NCI-H1930 (cell line): ENCODE measurements around the gene SLC25A25.
"Not testable (repeated sequence)": the region's sequence is repeated elsewhere in the genome, so short reads cannot be mapped to it uniquely, and the experiment has no call there.

Source experiments
- DNase-seq, 2 experiments: peaks; one replicate each; lab custom pipeline; 2025; lab: John Stamatoyannopoulos, UW

SLC25A25 gene

GRCh38 chr9:128067645-128068385, at the start of gene SLC25A25:
Gene SLC25A25, plus strand, starts transcription at chr9:128068232. Its CDS starts 88 bp downstream, at chr9:128068320.
- DNase-seq = peak; percentile 98

- DNase-seq = no peak
These were observed 47.3 kb upstream of the SLC25A25 start for GRCh38 chr9:128020692-128021091.

GRCh38 chr9:128021098-128021497, 46.9 kb upstream of the SLC25A25 start:
- no peak for DNase-seq

GRCh38 chr9:128022886-128023285, 45.1 kb upstream of the SLC25A25 start:
- DNase-seq = no peak

- DNase-seq = not testable (repeated sequence)
These were observed 44.4 kb upstream of the SLC25A25 start for GRCh38 chr9:128023671-128024070.

GRCh38 chr9:128024761-128025308, 43.2 kb upstream of the SLC25A25 start:
- no peak for DNase-seq

GRCh38 chr9:128025736-128026135, 42.3 kb upstream of the SLC25A25 start:
- no peak for DNase-seq

GRCh38 chr9:128026255-128026772, 41.7 kb upstream of the SLC25A25 start:
- no peak for DNase-seq

GRCh38 chr9:128026773-128027541, 41.1 kb upstream of the SLC25A25 start:
- DNase-seq = no peak

GRCh38 chr9:128027705-128028104, 40.3 kb upstream of the SLC25A25 start:
- no peak for DNase-seq

GRCh38 chr9:128033609-128034008, 34.4 kb upstream of the SLC25A25 start:
- DNase-seq = no peak

- DNase-seq = peak; percentile 64 to 71
These were observed 33.0 kb upstream of the SLC25A25 start for GRCh38 chr9:128034821-128035652.

- not testable (repeated sequence) for DNase-seq
These were observed 31.5 kb upstream of the SLC25A25 start for GRCh38 chr9:128036522-128036921.

- not testable (repeated sequence) for DNase-seq
These were observed 27.2 kb upstream of the SLC25A25 start for GRCh38 chr9:128040783-128041182.

GRCh38 chr9:128042043-128042442, 26.0 kb upstream of the SLC25A25 start:
- no peak for DNase-seq

GRCh38 chr9:128043467-128043868, 24.6 kb upstream of the SLC25A25 start:
- DNase-seq = no peak

- DNase-seq = not testable (repeated sequence)
These were observed 22.6 kb upstream of the SLC25A25 start for GRCh38 chr9:128045409-128045808.

GRCh38 chr9:128045831-128046230, 22.2 kb upstream of the SLC25A25 start:
- no peak for DNase-seq

- DNase-seq = no peak
These were observed 20.8 kb upstream of the SLC25A25 start for GRCh38 chr9:128047231-128047630.

- no peak for DNase-seq
These were observed 19.4 kb upstream of the SLC25A25 start for GRCh38 chr9:128048663-128049062.

- DNase-seq = no peak
These were observed 18.2 kb upstream of the SLC25A25 start for GRCh38 chr9:128049843-128050242.
